Ishikawa (cell line): ENCODE results near the gene HSF5.

Source experiments
- CEBPB ChIP-seq: IDR thresholded peaks from 2 replicates; pipeline ENCODE4 v1.6.1; 2012
- CREB1 ChIP-seq: IDR thresholded peaks from 2 replicates; pipeline ENCODE4 v1.6.1; 2012; ENCODE audit warnings: low read depth
- EGR1 ChIP-seq: IDR thresholded peaks from 2 replicates; pipeline ENCODE4 v1.6.1; 2012
- EP300 ChIP-seq: IDR thresholded peaks from 2 replicates; pipeline ENCODE4 v1.6.1; 2012; ENCODE audit warnings: borderline replicate concordance
- FOXM1 ChIP-seq: IDR thresholded peaks from 2 replicates; pipeline ENCODE4 v1.6.1; 2012; ENCODE audit warnings: low read depth, borderline replicate concordance
- NFIC ChIP-seq: IDR thresholded peaks from 2 replicates; pipeline ENCODE4 v1.6.1; 2012
- RAD21 ChIP-seq: IDR thresholded peaks from 2 replicates; pipeline ENCODE4 v1.6.1; 2012; ENCODE audit warnings: low read depth
- TAF1 ChIP-seq: IDR thresholded peaks from 2 replicates; pipeline ENCODE4 v1.6.1; 2012; ENCODE audit warnings: low read depth, mild to moderate bottlenecking
- TCF12 ChIP-seq: IDR thresholded peaks from 2 replicates; pipeline ENCODE4 v1.6.1; 2012; ENCODE audit warnings: low read depth
- TEAD4 ChIP-seq: IDR thresholded peaks from 2 replicates; pipeline ENCODE4 v1.6.1; 2012
- YY1 ChIP-seq: IDR thresholded peaks from 2 replicates; pipeline ENCODE4 v1.6.1; 2012; ENCODE audit warnings: low read depth
- ZBTB7A ChIP-seq: IDR thresholded peaks from 2 replicates; pipeline ENCODE4 v1.6.1; 2012; ENCODE audit warnings: low read depth
- TF ChIP-seq, protein P1 (sequence below): IDR thresholded peaks from 2 replicates; pipeline ENCODE4 v1.6.1; 2012; ENCODE audit warnings: low read depth, mild to moderate bottlenecking
- TF ChIP-seq, protein P2 (sequence below): IDR thresholded peaks from 2 replicates; pipeline ENCODE4 v1.6.1; 2012

DNA sequence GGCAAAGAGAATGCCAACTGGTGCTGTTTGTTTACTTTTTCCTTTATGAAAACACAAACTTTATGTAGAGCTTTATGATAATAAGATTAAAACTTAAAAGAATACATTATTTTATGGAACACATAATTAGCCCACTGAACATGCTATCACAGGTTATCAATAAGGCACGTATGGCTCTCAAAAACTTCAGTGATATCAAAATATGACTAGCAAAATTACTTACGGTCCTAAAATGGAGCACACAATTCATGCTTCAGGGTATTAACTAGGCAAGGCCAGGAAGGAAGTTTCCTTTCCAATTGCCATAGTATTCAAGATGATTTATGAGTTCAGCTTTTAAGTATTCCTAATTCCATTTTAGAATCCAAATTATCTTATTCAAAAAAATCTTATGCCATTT is 74.5 kb downstream of the HSF5 start:
- TF ChIP-seq CREB1 (no peak), EGR1 (no peak), FOXM1 (no peak), EP300 (no peak), TEAD4 (no peak), RAD21 (no peak), NFIC (no peak), YY1 (no peak), TAF1 (no peak), ZBTB7A (no peak), TCF12 (no peak), CEBPB (no peak)
- TF ChIP-seq, protein P1, sequence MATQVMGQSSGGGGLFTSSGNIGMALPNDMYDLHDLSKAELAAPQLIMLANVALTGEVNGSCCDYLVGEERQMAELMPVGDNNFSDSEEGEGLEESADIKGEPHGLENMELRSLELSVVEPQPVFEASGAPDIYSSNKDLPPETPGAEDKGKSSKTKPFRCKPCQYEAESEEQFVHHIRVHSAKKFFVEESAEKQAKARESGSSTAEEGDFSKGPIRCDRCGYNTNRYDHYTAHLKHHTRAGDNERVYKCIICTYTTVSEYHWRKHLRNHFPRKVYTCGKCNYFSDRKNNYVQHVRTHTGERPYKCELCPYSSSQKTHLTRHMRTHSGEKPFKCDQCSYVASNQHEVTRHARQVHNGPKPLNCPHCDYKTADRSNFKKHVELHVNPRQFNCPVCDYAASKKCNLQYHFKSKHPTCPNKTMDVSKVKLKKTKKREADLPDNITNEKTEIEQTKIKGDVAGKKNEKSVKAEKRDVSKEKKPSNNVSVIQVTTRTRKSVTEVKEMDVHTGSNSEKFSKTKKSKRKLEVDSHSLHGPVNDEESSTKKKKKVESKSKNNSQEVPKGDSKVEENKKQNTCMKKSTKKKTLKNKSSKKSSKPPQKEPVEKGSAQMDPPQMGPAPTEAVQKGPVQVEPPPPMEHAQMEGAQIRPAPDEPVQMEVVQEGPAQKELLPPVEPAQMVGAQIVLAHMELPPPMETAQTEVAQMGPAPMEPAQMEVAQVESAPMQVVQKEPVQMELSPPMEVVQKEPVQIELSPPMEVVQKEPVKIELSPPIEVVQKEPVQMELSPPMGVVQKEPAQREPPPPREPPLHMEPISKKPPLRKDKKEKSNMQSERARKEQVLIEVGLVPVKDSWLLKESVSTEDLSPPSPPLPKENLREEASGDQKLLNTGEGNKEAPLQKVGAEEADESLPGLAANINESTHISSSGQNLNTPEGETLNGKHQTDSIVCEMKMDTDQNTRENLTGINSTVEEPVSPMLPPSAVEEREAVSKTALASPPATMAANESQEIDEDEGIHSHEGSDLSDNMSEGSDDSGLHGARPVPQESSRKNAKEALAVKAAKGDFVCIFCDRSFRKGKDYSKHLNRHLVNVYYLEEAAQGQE: no peak
- TF ChIP-seq, protein P2, sequence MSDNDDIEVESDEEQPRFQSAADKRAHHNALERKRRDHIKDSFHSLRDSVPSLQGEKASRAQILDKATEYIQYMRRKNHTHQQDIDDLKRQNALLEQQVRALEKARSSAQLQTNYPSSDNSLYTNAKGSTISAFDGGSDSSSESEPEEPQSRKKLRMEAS: no peak
